Mononuclear cell (primary cell): ENCODE results near the gene TIMM17B. TPM values are rescaled to one million over a fixed set of nuclear protein-coding genes. Genes with fewer than 3 reads are reported as not detected.

Source experiments
- H3K27me3 ChIP-seq: 2 replicates; pipeline ENCODE4 v1.6.0; 2011; ENCODE audit warnings: low read length, control low read depth; ENCODE audit not compliant: insufficient read depth
- H3K4me1 ChIP-seq: 2 replicates; pipeline ENCODE4 v1.5.1; 2011; ENCODE audit warnings: mild to moderate bottlenecking, low read length, control low read depth; ENCODE audit not compliant: insufficient read depth
- H3K4me3 ChIP-seq: 2 replicates; pipeline ENCODE4 v1.5.1; 2011; ENCODE audit warnings: mild to moderate bottlenecking, low read length, moderate library complexity
- H3K9me3 ChIP-seq: 2 replicates; pipeline ENCODE4 v1.5.1; 2011; ENCODE audit warnings: low read depth, mild to moderate bottlenecking, control low read depth, low read length
- total RNA-seq: library from RNA; depleted of rRNA; stranded (reverse); fragments of >200 nt; gene quantifications from one replicate; pipeline ENCODE4 v1.2.3, GENCODE V29; 2012

The TIMM17B gene
- 18.3 TPM for total RNA-seq

- Histone ChIP-seq H3K9me3 (no peaks in the 10 kb centered on the region), H3K4me1 (peaks cover 26% of the 10 kb centered on the region), H3K27me3 (no peaks in the 10 kb centered on the region), H3K4me3 (peak within 1 kb of the TSS; percentile 80)
These were observed at the start of gene TIMM17B, which contains the start of gene PQBP1 for GRCh38 chrX:48897625-48898306. Gene TIMM17B (minus strand): TSS chrX:48897768. CDS start chrX:48897749, 19 bp downstream. Gene PQBP1 (plus strand): TSS chrX:48897930. CDS start chrX:48898510, 580 bp downstream.

- Histone ChIP-seq H3K9me3 (no peaks in the 10 kb centered on the region), H3K27me3 (no peaks in the 10 kb centered on the region), H3K4me3 (no peak overlapping the region), H3K4me1 (peaks cover 41% of the 10 kb centered on the region)
These were observed 48.2 kb upstream of the TIMM17B start for GRCh38 chrX:48945517-48946348.

DNA sequence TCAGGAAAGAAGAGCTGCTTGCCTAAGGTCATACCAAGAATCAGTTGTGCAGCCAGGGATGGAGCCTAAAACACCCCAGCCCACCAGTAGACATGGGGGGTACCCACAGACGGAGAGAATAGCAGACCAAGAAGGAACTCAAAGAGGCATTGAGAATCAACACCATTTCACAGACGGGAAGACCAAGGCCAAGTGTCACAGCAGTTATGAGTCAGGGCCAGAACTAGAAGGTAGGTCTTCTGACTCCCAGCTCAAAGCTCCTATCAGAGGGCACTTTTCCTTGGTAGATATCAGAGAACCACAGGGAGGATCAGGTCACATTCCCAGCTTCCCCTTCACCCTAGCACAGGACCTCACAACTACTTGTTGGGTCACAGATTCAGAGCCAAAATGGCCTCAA lies 45.3 kb upstream of the TIMM17B start:
- Histone ChIP-seq H3K9me3 (no peaks in the 10 kb centered on the region), H3K4me1 (peaks cover 69% of the 10 kb centered on the region), H3K27me3 (no peaks in the 10 kb centered on the region), H3K4me3 (no peak overlapping the region)

- Histone ChIP-seq H3K4me3 (no peak overlapping the region), H3K9me3 (no peaks in the 10 kb centered on the region), H3K4me1 (peaks cover 81% of the 10 kb centered on the region), H3K27me3 (no peaks in the 10 kb centered on the region)
These were observed 42.9 kb upstream of the TIMM17B start for GRCh38 chrX:48940404-48940955.

GRCh38 chrX:48939524-48940228 lies 42.1 kb upstream of the TIMM17B start:
- Histone ChIP-seq H3K4me3 (no peak overlapping the region), H3K9me3 (no peaks in the 10 kb centered on the region), H3K27me3 (no peaks in the 10 kb centered on the region), H3K4me1 (peaks cover 89% of the 10 kb centered on the region)

DNA sequence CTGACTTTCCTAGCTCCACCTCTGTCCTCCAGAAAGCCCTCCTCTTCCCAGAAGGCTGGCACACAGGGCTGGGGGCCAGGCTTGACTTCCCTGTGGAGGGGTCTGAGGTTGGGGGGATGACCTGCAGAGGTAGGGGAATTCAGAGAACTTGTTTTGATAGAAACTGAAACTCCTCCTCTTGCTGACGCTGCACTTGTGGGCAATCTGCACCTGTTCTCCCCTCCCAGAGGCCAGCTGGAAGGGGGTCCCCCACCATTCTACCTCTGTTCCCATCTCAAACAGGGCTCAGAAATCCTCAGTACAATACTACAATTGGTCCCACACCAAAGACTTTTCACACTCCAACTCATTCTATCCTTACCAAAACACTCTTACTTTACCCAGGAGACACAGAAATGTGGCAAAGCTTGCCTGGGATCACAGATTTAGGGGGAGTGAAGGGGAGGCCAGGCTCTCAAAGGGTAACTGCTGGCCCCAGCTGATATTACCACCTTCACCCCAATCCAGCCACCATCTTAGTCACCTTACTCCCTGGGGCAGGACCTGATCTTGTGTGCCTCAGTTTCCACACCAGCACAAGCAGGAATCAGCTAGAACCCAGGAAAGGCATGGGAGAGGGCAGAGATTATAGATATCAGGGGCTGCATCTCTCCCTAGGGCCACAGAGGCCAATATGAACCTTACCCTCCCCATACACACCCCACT lies 41.3 kb upstream of the TIMM17B start:
- Histone ChIP-seq H3K9me3 (no peaks in the 10 kb centered on the region), H3K27me3 (no peaks in the 10 kb centered on the region), H3K4me3 (no peak overlapping the region), H3K4me1 (peaks cover 93% of the 10 kb centered on the region)

GRCh38 chrX:48937054-48937907 lies 39.7 kb upstream of the TIMM17B start:
- Histone ChIP-seq H3K4me1 (peaks cover 88% of the 10 kb centered on the region), H3K9me3 (no peaks in the 10 kb centered on the region), H3K27me3 (no peaks in the 10 kb centered on the region), H3K4me3 (no peak overlapping the region)

DNA sequence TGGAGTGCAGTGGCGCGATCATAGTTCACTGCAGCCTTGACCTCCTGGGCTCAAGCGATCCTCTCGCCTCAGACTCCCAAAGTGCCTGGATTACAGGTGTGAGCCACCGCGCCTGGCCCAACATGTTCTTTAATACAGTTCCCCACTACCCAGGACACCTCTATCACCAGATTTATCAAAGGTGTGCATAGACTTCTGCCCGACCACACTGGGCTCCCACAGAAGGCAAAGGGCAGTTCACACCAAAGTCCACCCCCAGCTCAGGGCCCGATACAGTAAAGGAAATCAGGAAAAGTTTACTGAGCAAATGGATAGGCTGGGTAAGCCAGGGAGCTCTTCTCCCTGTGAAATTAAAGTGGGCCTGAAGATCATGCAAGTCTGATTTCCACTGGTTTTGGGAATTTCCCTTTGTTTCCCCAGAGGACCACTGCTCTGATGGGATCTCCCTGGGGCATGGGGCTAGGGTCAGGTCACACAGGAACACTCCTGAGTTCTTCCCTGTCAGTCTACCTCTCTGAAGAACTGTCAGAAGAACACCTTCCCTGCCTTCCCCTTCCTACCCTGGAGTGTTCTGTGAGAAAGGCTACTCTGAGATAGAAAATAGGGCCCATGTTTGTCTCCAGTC lies 39.0 kb upstream of the TIMM17B start:
- H3K4me1 ChIP-seq: peaks cover 81% of the 10 kb centered on the region
- no peaks in the 10 kb centered on the region for H3K27me3 ChIP-seq
- H3K4me3 ChIP-seq: no peak overlapping the region
- H3K9me3 ChIP-seq: no peaks in the 10 kb centered on the region

GRCh38 chrX:48935301-48935670 lies 37.7 kb upstream of the TIMM17B start:
- H3K27me3 ChIP-seq: no peaks in the 10 kb centered on the region
- no peaks in the 10 kb centered on the region for H3K9me3 ChIP-seq
- peaks cover 68% of the 10 kb centered on the region for H3K4me1 ChIP-seq
- no peak overlapping the region for H3K4me3 ChIP-seq

DNA sequence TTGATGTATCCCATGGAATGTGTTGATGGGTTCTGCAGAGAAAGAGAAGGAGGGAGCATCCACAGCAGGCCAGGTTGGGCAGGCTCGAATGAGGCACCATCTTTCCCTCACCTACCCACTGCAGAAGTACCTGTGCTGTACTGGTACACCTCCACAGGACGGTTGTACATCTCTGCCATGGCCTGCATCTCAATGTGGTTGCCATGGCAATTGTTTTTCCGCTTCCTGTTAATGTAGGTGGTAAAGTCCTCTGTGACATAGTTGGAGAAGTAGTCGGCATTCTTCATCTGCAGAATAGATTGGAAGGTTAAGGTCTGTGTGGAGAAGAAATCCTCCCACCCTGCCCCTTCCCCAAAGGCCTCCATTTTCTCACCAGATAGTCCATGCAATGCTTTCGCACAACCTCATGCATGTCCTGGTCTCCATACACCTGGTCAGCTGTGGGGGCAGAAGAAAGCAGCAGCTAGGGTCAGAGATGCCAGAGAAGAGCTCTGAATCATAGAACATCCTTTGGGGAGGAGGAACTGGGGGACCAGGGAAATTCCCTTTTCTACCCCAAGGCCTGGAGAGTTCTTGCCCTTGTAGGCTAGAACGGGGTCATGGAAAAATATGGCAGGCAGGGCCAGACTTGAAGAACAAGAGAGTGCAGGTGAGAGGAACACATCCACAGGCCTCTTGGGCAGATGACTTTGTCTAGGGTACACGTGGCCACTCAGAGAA lies 37.2 kb upstream of the TIMM17B start:
- no peaks in the 10 kb centered on the region for H3K9me3 ChIP-seq
- H3K4me1 ChIP-seq: peaks cover 63% of the 10 kb centered on the region
- H3K27me3 ChIP-seq: no peaks in the 10 kb centered on the region
- no peak overlapping the region for H3K4me3 ChIP-seq

DNA sequence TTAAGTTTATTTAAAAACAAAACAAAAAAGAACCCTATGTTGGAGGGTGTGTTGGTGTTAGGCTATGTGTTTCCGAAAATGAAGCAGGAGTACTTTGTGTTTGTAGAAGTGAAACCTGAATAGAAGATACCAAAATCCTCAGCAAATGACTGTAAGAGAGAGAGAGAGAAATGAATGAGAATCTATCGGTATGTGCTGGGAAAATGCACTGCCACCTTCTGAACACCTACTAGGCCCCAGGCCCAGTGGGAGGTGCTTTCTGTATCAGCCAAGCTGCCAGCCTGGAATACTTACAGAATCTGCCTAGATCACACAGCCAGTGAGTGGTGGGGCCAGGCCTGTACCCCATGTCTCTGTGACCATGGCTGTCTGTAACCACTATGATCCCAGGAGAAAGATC lies 36.2 kb upstream of the TIMM17B start:
- no peaks in the 10 kb centered on the region for H3K27me3 ChIP-seq
- no peak overlapping the region for H3K4me3 ChIP-seq
- H3K9me3 ChIP-seq: no peaks in the 10 kb centered on the region
- H3K4me1 ChIP-seq: peaks cover 53% of the 10 kb centered on the region

DNA sequence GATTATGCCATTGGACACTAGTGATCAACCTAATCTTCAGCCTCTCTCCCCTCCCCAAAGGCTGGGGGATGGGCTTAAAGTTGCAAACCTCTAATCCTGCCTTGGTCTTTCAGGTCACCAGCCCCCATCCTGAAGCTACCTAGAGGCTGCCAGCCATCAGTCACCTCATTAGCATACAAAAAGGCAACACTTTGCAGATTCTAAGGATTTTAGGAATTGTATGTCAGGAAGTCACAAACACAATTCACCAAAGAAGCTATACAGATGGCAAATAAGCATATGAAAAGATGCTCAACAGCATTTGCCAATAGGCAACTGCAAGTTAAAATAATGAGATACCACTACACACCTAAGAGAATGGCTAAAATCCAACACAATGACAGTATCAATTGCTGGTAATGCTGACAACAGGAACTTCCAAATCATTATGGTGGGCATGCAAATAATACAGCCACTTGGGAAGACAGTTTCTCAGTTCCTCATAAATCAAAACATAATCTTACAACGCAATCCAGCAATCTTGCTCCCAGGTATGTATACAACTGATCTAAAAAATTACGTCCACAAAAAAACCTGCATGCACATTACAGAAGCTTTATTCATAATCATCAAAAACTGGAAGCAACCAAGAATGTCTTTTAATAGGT lies 30.3 kb upstream of the TIMM17B start:
- Histone ChIP-seq H3K4me3 (no peak overlapping the region), H3K4me1 (peaks cover 9% of the 10 kb centered on the region), H3K9me3 (no peaks in the 10 kb centered on the region), H3K27me3 (no peaks in the 10 kb centered on the region)
